H9 (cell line): Measurements from ENCODE around the gene CEMIP2. TPM values are rescaled to one million over a fixed set of nuclear protein-coding genes. Genes with fewer than 3 reads are reported as not detected.

Source experiments
- DNase-seq: peaks from one replicate; pipeline ENCODE4 v3.0.0-alpha.2; 2017
- H2AFZ ChIP-seq: one replicate; pipeline ENCODE4 v1.6.1; 2013; ENCODE audit warnings: mild to moderate bottlenecking, low read length, control low read depth, moderate library complexity
- H2AK5ac ChIP-seq: 2 replicates; pipeline ENCODE4 v1.6.1; 2013; ENCODE audit warnings: low read length, control low read depth, mixed read lengths; ENCODE audit not compliant: insufficient read length
- H2BK120ac ChIP-seq: one replicate; pipeline ENCODE4 v1.6.1; 2013; ENCODE audit warnings: low read depth, mild to moderate bottlenecking, low read length, control low read depth, inconsistent platforms; ENCODE audit not compliant: poor library complexity, severe bottlenecking
- H2BK12ac ChIP-seq: 2 replicates; pipeline ENCODE4 v1.6.1; 2013; ENCODE audit warnings: low read length, control low read depth, mixed read lengths, low read depth; ENCODE audit not compliant: insufficient read length
- H2BK15ac ChIP-seq: 2 replicates; pipeline ENCODE4 v1.6.1; 2013; ENCODE audit warnings: low read depth, low read length, control low read depth
- H2BK20ac ChIP-seq: one replicate; pipeline ENCODE4 v1.6.1; 2013; ENCODE audit warnings: low read depth, mild to moderate bottlenecking, low read length, control low read depth, inconsistent platforms; ENCODE audit not compliant: poor library complexity, severe bottlenecking
- H2BK5ac ChIP-seq: 2 replicates; pipeline ENCODE4 v1.6.1; 2013; ENCODE audit warnings: low read length, control low read depth, mixed read lengths; ENCODE audit not compliant: insufficient read length
- H3K14ac ChIP-seq: 2 replicates; pipeline ENCODE4 v1.6.1; 2013; ENCODE audit warnings: low read length, control low read depth; ENCODE audit not compliant: insufficient read depth
- H3K18ac ChIP-seq: 2 replicates; pipeline ENCODE4 v1.6.1; 2013; ENCODE audit warnings: low read depth, mild to moderate bottlenecking, mixed read lengths, low read length, control low read depth; ENCODE audit not compliant: insufficient read length
- H3K23ac ChIP-seq: 2 replicates; pipeline ENCODE4 v1.6.1; 2013; ENCODE audit warnings: low read length, control low read depth, mixed read lengths, low read depth; ENCODE audit not compliant: insufficient read length
- H3K23me2 ChIP-seq: 2 replicates; pipeline ENCODE4 v1.6.1; 2013; ENCODE audit warnings: low read depth, mild to moderate bottlenecking, mixed read lengths, low read length, control low read depth; ENCODE audit not compliant: insufficient read length, poor library complexity, severe bottlenecking
- H3K27ac ChIP-seq: 2 replicates; pipeline ENCODE4 v1.5.1; 2013; ENCODE audit warnings: low read length, control low read depth, mixed read lengths, low read depth; ENCODE audit not compliant: insufficient read length
- H3K27me3 ChIP-seq: 2 replicates; pipeline ENCODE4 v1.6.1; 2013; ENCODE audit warnings: low read length, control low read depth, inconsistent platforms; ENCODE audit not compliant: insufficient read depth
- H3K4ac ChIP-seq: 2 replicates; pipeline ENCODE4 v1.6.1; 2013; ENCODE audit warnings: low read depth, mild to moderate bottlenecking, control low read depth, inconsistent platforms, low read length, moderate library complexity
- H3K4me1 ChIP-seq: 2 replicates; pipeline ENCODE4 v1.6.1; 2013; ENCODE audit warnings: low read length, control low read depth, inconsistent platforms; ENCODE audit not compliant: insufficient read depth
- H3K4me2 ChIP-seq: 2 replicates; pipeline ENCODE4 v1.6.1; 2013; ENCODE audit warnings: low read length, control low read depth, mixed read lengths; ENCODE audit not compliant: insufficient read length, insufficient read depth
- H3K56ac ChIP-seq: 2 replicates; pipeline ENCODE4 v1.6.1; 2013; ENCODE audit warnings: low read depth, mild to moderate bottlenecking, mixed read lengths, low read length, control low read depth; ENCODE audit not compliant: insufficient read length
- H3K79me1 ChIP-seq: 2 replicates; pipeline ENCODE4 v1.6.1; 2013; ENCODE audit warnings: low read depth, mild to moderate bottlenecking, moderate library complexity, low read length, control low read depth, inconsistent platforms; ENCODE audit not compliant: insufficient read depth, poor library complexity, severe bottlenecking
- H3K79me2 ChIP-seq: 2 replicates; pipeline ENCODE4 v1.6.1; 2013; ENCODE audit warnings: low read length, control low read depth, inconsistent platforms; ENCODE audit not compliant: insufficient read depth
- H3K9ac ChIP-seq: 2 replicates; pipeline ENCODE4 v1.6.1; 2013; ENCODE audit warnings: low read length, control low read depth, mixed read lengths; ENCODE audit not compliant: insufficient read length; ENCODE audit errors: extremely low read depth
- H3K9me3 ChIP-seq: one replicate; pipeline ENCODE4 v1.6.1; 2013; ENCODE audit warnings: low read depth, low read length, inconsistent platforms; ENCODE audit not compliant: control insufficient read depth
- H3T11ph ChIP-seq: one replicate; pipeline ENCODE4 v1.6.1; 2013; ENCODE audit warnings: mild to moderate bottlenecking, low read length, control low read depth, inconsistent platforms
- H4K20me1 ChIP-seq: one replicate; pipeline ENCODE4 v1.6.1; 2013; ENCODE audit not compliant: control insufficient read depth, insufficient read length, insufficient read depth
- H4K5ac ChIP-seq: 2 replicates; pipeline ENCODE4 v1.6.1; 2013; ENCODE audit warnings: low read depth, mild to moderate bottlenecking, mixed read lengths, low read length, control low read depth; ENCODE audit not compliant: insufficient read length
- H4K8ac ChIP-seq: replicated peaks from 2 replicates; pipeline ENCODE4 v1.6.1; 2013; ENCODE audit warnings: low read length, control low read depth, mixed read lengths, low read depth; ENCODE audit not compliant: insufficient read length
- H4K91ac ChIP-seq: 2 replicates; pipeline ENCODE4 v1.6.1; 2013; ENCODE audit warnings: low read depth, mild to moderate bottlenecking, moderate library complexity, mixed read lengths, low read length, control low read depth; ENCODE audit not compliant: insufficient read length
- H3K27ac Mint-ChIP-seq, 3 experiments: 2 replicates in 2 of 3; 3 replicates in 1 of 3; pipeline ENCODE4 v1.8.0; 2020 to 2021; ENCODE audit warnings: mixed read lengths in 3 of 3, mild to moderate bottlenecking in 1 of 3, moderate library complexity in 1 of 3
- H3K27me3 Mint-ChIP-seq: 2 replicates; pipeline ENCODE4 v1.8.0; 2021; ENCODE audit warnings: low read depth, mild to moderate bottlenecking, moderate library complexity, mixed read lengths
- H3K36me3 Mint-ChIP-seq, 3 experiments: 2 replicates in 2 of 3; 3 replicates in 1 of 3; pipeline ENCODE4 v1.8.0; 2020 to 2021; ENCODE audit warnings: low read depth in 3 of 3, mixed read lengths in 3 of 3; ENCODE audit not compliant: insufficient read depth in 1 of 3
- H3K4me1 Mint-ChIP-seq, 2 experiments: 2 replicates each; pipeline ENCODE4 v1.8.0; 2020; ENCODE audit warnings: mixed read lengths in 2 of 2
- H3K4me3 Mint-ChIP-seq, 2 experiments: 2 replicates in 1 of 2; 3 replicates in 1 of 2; pipeline ENCODE4 v1.8.0; 2020 to 2021; ENCODE audit warnings: mild to moderate bottlenecking in 2 of 2, mixed read lengths in 2 of 2, moderate library complexity in 1 of 2
- H3K9me3 Mint-ChIP-seq, 2 experiments: 2 replicates in 1 of 2; 3 replicates in 1 of 2; pipeline ENCODE4 v1.8.0; 2020; ENCODE audit warnings: mild to moderate bottlenecking in 2 of 2, mixed read lengths in 2 of 2, moderate library complexity in 1 of 2
- WGBS: extraction: QIAGEN DNeasy Blood & Tissue Kit; methylation state at CpG from one replicate; pipeline ENCODE4 v1.1.7; 2013; ENCODE audit warnings: missing lambda C conversion rate, low lambda C conversion rate, mixed read lengths; ENCODE audit not compliant: insufficient read length; ENCODE audit errors: extremely low coverage; 5-methylcytosine and 5-hydroxymethylcytosine counted together
- total RNA-seq: library from RNA; stranded (reverse); gene quantifications from 2 replicates; pipeline ENCODE4 v1.2.1, GENCODE V29; 2021
- TF ChIP-seq, protein P1 (sequence below): fragments of 200-600 bp; sonication (generic); conservative IDR thresholded peaks from 3 replicates; pipeline ENCODE4 v1.8.0; 2021; ENCODE audit warnings: antibody characterized with exemption, mild to moderate bottlenecking

CEMIP2 gene
- total RNA-seq, 1 experiment from 2014 or later, result 77.2 TPM

DNA sequence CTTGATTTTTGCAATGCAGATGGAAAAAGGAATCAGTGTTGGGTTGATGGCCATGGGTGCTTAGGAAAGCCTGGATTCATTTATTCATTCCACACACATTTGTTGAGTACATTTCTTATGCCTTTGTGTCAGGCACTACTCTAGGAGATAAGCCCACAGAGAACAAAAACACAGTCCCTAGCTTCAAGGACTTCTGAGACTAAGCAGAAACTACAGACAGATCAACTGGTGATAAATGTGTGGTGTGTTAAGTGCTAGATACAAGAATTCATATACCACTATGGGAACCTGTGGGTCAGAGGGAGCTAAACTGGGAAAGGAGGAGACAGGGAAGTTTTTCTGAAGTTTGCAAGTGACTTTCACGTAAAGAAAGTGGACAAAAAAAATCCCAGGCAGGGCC, 119.9 kb downstream of the CEMIP2 start:
- no peak overlapping the region for H3K18ac ChIP-seq
- H4K91ac ChIP-seq, result no peak overlapping the region
- no peak overlapping the region for H2BK5ac ChIP-seq
- no peak overlapping the region for H3K56ac ChIP-seq
- no peaks in the 10 kb centered on the region for H3K9me3 ChIP-seq
- no peak overlapping the region for H2BK12ac ChIP-seq
- no CpG with 5 or more reads among the region's 1 CpG for WGBS
- Mint-ChIP-seq H3K27me3 (peaks cover 14% of the 10 kb centered on the region), H3K36me3 (no peaks in the 10 kb centered on the region; a peak in 1 of 7 replicates), H3K9me3 (peaks cover 0 to 3% of the 10 kb centered on the region in 2 experiments; a peak in 1 of 5 replicates), H3K4me1 (peaks cover 5 to 6% of the 10 kb centered on the region in 2 experiments), H3K27ac (no peak overlapping the region), H3K4me3 (no peak overlapping the region)
- no peak overlapping the region for H2AFZ ChIP-seq
- no peak overlapping the region for H3K23ac ChIP-seq
- H3K27me3 ChIP-seq, result no peaks in the 10 kb centered on the region
- H3K27ac ChIP-seq, result no peak overlapping the region
- H3K4me1 ChIP-seq, result peaks cover 3% of the 10 kb centered on the region; the same call in 1 of the 2 replicates
- no peaks in the 10 kb centered on the region for H4K20me1 ChIP-seq
- no peak overlapping the region for H2BK20ac ChIP-seq
- no peak overlapping the region for H2BK15ac ChIP-seq
- TF ChIP-seq, protein P1, sequence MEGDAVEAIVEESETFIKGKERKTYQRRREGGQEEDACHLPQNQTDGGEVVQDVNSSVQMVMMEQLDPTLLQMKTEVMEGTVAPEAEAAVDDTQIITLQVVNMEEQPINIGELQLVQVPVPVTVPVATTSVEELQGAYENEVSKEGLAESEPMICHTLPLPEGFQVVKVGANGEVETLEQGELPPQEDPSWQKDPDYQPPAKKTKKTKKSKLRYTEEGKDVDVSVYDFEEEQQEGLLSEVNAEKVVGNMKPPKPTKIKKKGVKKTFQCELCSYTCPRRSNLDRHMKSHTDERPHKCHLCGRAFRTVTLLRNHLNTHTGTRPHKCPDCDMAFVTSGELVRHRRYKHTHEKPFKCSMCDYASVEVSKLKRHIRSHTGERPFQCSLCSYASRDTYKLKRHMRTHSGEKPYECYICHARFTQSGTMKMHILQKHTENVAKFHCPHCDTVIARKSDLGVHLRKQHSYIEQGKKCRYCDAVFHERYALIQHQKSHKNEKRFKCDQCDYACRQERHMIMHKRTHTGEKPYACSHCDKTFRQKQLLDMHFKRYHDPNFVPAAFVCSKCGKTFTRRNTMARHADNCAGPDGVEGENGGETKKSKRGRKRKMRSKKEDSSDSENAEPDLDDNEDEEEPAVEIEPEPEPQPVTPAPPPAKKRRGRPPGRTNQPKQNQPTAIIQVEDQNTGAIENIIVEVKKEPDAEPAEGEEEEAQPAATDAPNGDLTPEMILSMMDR, result no peak
- H3T11ph ChIP-seq, result no peak overlapping the region
- no peak overlapping the region for H2BK120ac ChIP-seq
- no peak overlapping the region for H4K8ac ChIP-seq
- H2AK5ac ChIP-seq, result no peak overlapping the region
- no peak overlapping the region for H4K5ac ChIP-seq
- no peak overlapping the region for H3K14ac ChIP-seq
- H3K9ac ChIP-seq, result no peak overlapping the region
- no peak overlapping the region for H3K4me2 ChIP-seq
- H3K79me2 ChIP-seq, result no peaks in the 10 kb centered on the region
- H3K4ac ChIP-seq, result no peak overlapping the region
- no peaks in the 10 kb centered on the region for H3K79me1 ChIP-seq
- no peak for DNase-seq
- no peaks in the 10 kb centered on the region for H3K23me2 ChIP-seq
